GM11168 (cell line): Measurements from ENCODE around the gene CD300A.
"Not testable (repeated sequence)": the region's sequence is repeated elsewhere in the genome, so short reads cannot be mapped to it uniquely, and the experiment has no call there.

ENCODE experiments used
- in situ Hi-C: fragments of 300-500 bp; cut with MboI; formaldehyde crosslinking; loops from one replicate; pipeline ENCODE4 v1.12.0; 2022; ENCODE audit warnings: low sequenced_read_pairs; ENCODE audit not compliant: unreplicated experiment

CD300A gene

GRCh38 chr17:74475189-74475588, 8.8 kb downstream of the CD300A start:
- in situ Hi-C loops: no loop called here

DNA sequence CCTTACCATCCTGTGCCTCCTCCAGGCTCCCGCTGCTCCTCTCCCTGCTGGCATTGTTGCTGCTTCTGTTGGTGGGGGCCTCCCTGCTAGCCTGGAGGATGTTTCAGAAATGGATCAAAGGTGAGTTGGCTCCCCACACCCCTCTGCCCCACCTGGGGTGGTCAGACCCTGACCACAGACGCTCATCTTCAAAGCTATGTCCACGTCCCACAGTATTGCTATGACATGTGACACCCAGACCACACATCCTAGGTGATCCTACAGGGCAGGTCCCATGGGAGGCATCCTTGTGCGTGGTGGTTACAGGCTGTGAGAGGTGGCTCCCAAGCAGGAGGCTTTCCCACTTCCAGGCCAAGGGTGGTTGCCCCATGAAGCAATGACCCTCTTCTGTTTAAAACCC, 11.0 kb downstream of the CD300A start:
- in situ Hi-C loops: no loop called here

DNA sequence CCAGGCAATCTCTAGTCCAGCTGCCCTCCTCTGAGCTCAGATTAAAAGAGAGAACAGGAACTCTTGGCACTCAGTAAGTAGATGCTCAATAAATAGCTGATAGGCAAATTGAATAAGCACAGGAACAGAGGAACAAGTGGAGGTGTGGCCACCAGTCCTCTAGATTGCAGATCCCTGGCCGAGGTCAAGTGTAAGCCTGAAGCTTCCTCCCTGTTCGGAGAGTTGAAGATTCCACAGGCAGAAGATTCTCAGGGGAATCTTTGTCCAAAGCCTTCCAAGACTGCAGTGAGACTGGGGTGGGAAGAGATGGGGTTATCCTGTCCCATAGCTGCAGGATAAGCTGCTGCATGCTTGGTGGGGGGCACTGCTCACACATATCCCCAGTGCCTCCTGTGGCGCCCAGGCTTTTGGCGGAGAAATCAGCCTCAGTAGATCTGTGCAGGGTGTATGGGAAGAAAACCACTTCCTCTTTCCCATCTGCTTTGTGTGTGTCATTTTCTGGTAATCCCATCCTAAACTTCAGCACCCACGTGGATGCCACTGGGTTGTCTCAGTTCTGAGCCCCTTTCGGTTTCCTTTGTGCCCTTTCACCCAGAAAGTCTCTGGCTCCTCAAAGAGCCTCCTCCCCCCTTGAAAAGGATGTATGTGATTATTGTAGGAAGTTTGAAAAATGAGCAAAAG, 12.1 kb downstream of the CD300A start:
- in situ Hi-C loops: no loop called here

GRCh38 chr17:74480290-74480689, 13.9 kb downstream of the CD300A start:
- in situ Hi-C loops: no loop called here

DNA sequence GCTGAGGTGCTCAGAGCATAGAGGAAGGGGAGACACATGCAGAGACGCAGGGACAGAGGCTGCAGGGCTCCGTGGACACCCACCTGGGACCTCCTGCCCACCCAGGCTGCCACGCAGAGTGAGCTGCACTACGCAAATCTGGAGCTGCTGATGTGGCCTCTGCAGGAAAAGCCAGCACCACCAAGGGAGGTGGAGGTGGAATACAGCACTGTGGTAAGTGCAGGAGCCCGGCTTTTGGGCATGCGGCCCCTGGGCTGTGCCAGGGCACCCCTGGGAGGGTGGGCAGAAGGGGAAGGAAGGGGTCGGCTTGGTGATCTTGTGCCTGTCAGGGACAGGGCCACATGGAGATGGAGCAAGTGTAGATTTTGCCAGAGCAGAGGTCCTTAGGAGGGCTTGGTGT, 15.2 kb downstream of the CD300A start:
- in situ Hi-C loops: no loop called here

GRCh38 chr17:74484066-74484465, 17.6 kb downstream of the CD300A start:
- in situ Hi-C loops: no loop called here

DNA sequence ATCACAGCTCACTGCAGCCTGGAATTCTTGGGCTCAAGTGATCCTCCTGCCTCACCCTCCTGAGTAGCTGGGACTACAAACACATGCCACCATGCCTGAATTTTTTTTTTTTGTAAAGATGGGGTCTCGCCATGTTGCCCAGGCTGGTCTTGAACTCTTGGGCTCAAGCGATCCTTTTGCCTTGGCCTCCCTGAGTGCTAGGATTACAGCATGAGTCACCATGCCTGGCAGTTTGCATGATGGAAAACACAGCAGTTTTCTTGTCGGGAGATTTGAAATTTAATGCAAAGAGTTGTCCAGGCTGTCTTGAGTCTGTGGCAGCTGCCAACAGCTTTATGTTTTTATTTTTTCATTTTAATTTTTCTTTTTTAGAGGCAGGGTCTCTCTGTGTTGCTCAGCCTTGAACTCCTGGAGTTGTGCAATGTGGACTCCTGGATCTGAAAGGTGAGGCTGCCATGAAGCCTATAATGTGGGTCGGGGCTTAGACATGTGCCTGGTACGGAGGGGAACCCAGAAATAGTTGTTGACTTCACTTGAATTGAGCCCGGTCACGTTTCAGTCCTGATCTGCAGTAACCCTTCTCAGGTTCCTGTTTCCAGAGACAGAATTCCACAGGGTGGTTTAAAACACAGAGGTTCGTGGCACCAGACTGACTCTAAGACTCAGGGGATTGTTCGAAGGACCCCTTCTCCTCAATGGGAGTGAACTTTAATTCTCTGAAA, 18.7 kb downstream of the CD300A start:
- in situ Hi-C loops: no loop called here

- in situ Hi-C loops: no loop called here
Observed at GRCh38 chr17:74485841-74486240, 19.4 kb downstream of the CD300A start.

- in situ Hi-C loops: not testable (repeated sequence)
Observed at GRCh38 chr17:74488276-74488675, 21.8 kb downstream of the CD300A start.

DNA sequence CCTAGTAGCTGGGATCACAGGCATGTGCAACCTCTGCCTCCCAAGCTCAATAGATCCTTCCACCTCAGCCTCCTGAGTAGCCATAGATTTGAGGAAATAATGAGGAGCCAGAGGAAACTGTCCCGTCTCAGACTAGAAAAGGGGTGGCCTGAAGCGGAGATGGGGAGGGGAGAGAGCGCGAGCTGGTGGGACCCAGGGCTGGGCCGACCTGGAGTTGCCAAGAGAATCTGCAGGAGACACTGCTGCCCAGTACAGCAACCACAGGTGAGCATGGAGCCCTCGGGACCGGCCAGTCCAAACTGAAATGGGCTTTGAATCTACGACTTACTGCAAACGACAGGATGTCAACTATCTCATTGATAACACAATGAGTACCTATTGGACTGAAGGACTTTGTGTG, 24.3 kb downstream of the CD300A start:
- in situ Hi-C loops: no loop called here

GRCh38 chr17:74491626-74492025, 25.2 kb downstream of the CD300A start:
- in situ Hi-C loops: no loop called here

GRCh38 chr17:74493331-74493833, 26.9 kb downstream of the CD300A start:
- in situ Hi-C loops: no loop called here

GRCh38 chr17:74497471-74497870, 31.0 kb downstream of the CD300A start:
- in situ Hi-C loops: no loop called here

DNA sequence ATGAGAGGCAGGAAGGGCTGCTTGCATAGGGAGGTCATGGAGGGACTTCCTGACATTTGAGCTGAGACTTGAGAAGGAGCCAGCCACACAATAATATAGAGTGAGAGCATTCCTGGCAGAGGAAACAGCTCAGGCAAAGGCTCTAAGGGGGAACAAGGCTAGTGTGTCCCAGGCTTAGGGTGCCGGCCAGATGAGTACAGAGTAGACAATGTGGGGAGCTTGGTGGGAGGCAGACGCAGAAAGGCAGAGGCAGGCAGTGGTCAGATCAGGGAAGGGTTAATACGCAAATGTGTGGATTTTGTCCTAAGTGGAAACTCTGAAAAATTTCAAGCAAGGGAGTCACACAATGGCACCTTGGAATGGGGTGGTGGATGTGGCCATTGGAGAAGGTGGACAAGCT, 33.6 kb downstream of the CD300A start:
- in situ Hi-C loops: no loop called here

DNA sequence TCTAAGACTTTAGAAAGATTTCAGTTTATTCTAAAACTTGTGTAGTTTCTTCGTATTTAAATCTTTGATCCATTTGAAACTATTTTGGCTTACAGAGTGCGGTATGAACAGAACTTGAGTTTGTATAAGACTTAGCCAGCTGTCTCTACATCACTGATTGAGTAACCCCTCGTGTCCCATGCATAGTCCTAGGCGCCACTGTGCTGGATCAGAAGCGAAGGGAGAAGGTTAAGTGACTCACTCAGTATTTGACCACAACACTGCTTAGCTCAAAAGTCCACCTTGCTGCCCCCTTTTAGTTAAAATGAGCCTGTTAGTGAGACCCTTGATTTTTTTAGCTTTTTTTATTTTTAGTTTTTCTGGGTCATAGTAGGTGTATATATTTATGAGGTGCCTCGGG, 36.4 kb downstream of the CD300A start:
- in situ Hi-C loops: no loop called here

GRCh38 chr17:74503949-74504348, 37.5 kb downstream of the CD300A start:
- in situ Hi-C loops: not testable (repeated sequence)

DNA sequence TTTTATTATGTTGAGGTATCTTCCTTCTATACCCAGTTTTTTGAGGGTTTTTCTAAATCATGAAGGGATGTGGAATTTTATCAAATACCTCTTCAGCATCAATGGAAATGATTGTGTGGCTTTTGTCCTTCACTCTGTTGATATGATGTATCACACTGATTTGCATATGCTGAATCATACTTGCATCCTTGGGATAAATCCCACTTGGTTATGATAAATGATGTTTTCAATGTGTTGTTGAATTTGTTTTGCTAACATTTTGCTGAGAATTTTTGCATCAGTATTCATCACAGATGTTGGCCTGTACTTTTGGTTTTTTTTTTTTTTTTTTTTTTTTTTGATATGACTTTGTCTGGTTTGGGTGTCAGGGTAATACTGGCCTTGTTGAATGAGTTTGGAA, 41.7 kb downstream of the CD300A start:
- in situ Hi-C loops: no loop called here

- in situ Hi-C loops: no loop called here
Observed at GRCh38 chr17:74512036-74512435, 45.6 kb downstream of the CD300A start.

DNA sequence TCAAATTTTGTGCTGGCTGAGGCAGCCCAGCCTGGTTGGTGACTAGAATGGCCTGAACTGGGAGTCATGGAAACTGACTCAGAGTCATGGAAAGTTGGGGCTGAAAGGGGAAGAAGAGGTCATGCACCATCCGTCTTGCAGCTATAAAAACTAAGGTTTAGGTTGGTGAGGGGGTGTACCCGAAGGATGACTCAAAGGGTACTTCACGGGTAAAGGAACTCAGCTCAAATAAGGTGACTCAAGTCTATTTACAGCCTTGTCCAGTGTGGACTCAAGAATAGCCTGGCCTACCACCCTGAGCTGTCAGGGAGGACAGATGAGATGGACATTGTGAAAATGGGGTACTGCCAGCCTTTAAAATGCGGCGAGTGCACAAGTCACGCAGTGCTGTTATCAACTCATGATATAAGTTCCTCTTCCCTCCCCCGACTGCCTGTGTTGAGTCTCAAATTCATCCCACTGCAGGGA, 46.2 kb downstream of the CD300A start:
- in situ Hi-C loops: no loop called here

GRCh38 chr17:74513987-74514631, 47.7 kb downstream of the CD300A start:
- in situ Hi-C loops: no loop called here

DNA sequence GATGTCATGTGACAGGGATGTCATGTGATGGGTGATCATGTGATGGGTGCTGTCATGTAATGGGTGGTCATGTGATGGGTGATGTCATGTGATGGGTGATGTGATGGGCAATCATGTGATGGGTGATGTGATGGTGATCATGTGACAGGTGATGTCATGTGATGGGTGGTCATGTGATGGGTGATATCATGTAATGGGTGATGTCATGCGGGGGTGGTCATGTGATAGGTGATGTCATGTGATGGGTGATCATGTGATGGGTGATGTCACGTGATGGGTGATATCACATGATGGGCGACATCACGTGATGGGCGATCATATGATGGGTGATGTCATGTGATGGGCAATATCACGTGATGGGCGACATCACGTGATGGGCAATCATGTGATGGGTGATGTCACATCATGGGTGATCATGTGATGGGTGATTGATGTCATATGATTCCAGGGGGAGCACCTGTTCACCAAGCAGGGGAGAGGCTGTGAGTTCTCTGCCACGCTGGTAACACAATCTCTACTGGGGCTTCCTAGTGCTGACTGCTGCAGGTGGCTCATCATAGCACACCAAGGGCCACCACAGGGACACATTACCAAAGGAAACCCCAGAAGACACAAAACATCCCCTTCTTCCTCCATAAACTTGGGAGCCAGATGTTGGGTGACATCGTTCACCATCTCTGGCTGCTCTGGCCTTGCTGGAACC, 48.3 kb downstream of the CD300A start:
- in situ Hi-C loops: no loop called here
